Endothelial cell of umbilical vein (primary cell): ENCODE results near the gene CCHCR1. TPM values are rescaled to one million over a fixed set of nuclear protein-coding genes. Genes with fewer than 3 reads are reported as not detected.

ENCODE experiments used
- BruUV-seq: library from RNA; stranded (reverse); fragments of 400-500 nt; replicated peaks from 2 replicates; lab custom pipeline; 2021; lab: Mats Ljungman, UMichigan
- CTCF ChIA-PET: fragments of 300-600, 350-600 bp; sonication (Branson Sonifier 250); formaldehyde crosslinking; loops from one replicate; lab custom pipeline; 2021; ENCODE audit warnings: antibody characterized with exemption, inconsistent platforms; lab: Charles Lee
- POLR2A ChIA-PET: fragments of 300-600, 350-600 bp; sonication (Branson Sonifier 250); formaldehyde crosslinking; loops from one replicate; lab custom pipeline; 2021; ENCODE audit warnings: antibody characterized with exemption, inconsistent platforms; lab: Charles Lee
- DNase-seq: peaks from one replicate; pipeline ENCODE4 v3.0.0-alpha.2; 2011; ENCODE audit warnings: low read depth, low spot score
- FAIRE-seq: peaks from 2 replicates; lab custom pipeline; 2011; peaks lifted over from hg19 to GRCh38; lab: Jason Lieb, UNC
- H2AFZ ChIP-seq: 2 replicates; pipeline ENCODE4 v1.6.0; 2012; ENCODE audit warnings: low read depth, low read length, control low read depth, inconsistent platforms
- H3K27ac ChIP-seq: 2 replicates; pipeline ENCODE4 v1.5.1; 2011; ENCODE audit warnings: low read depth, mild to moderate bottlenecking, control low read depth, low read length, moderate library complexity; ENCODE audit not compliant: insufficient read depth
- H3K27me3 ChIP-seq, 2 experiments: 2 replicates each; pipeline versions ENCODE4 v1.6.0 to v1.6.1; 2011; ENCODE audit warnings: low read length in 2 of 2, mixed read lengths in 1 of 2; ENCODE audit not compliant: control insufficient read depth in 2 of 2, insufficient read depth in 2 of 2
- H3K36me3 ChIP-seq, 2 experiments: 2 replicates in 1 of 2; 3 replicates in 1 of 2; pipeline ENCODE4 v1.5.1; 2011; ENCODE audit warnings: low read length in 2 of 2, mild to moderate bottlenecking in 1 of 2, moderate library complexity in 1 of 2; ENCODE audit not compliant: control insufficient read depth in 2 of 2, insufficient read depth in 2 of 2; ENCODE audit errors: extremely low read depth in 1 of 2
- H3K4me1 ChIP-seq: 3 replicates; pipeline ENCODE4 v1.5.1; 2011; ENCODE audit warnings: mild to moderate bottlenecking, low read length; ENCODE audit not compliant: control insufficient read depth, insufficient read depth; ENCODE audit errors: extremely low read depth
- H3K4me2 ChIP-seq: 2 replicates; pipeline ENCODE4 v1.6.1; 2011; ENCODE audit warnings: low read length, control low read depth, mixed read lengths; ENCODE audit not compliant: insufficient read depth
- H3K4me3 ChIP-seq, 3 experiments: fragments of 200-600 bp in 1 of 3; sonication (generic), shearing (Covaris generic) in 1 of 3; replicated peaks in 1 of 3; 2 replicates each; pipeline ENCODE4 v1.5.1; 2011 to 2016; ENCODE audit warnings: control low read depth in 3 of 3, low read length in 3 of 3, mild to moderate bottlenecking in 2 of 3, inconsistent platforms in 1 of 3, low read depth in 1 of 3, moderate library complexity in 1 of 3; ENCODE audit not compliant: insufficient read depth in 1 of 3
- H3K79me2 ChIP-seq: 2 replicates; pipeline ENCODE4 v1.6.0; 2012; ENCODE audit warnings: low read length, inconsistent platforms; ENCODE audit not compliant: control insufficient read depth, insufficient read depth
- H3K9ac ChIP-seq: replicated peaks from 2 replicates; pipeline ENCODE3; 2011; ENCODE audit warnings: low read length, control low read depth; ENCODE audit not compliant: insufficient read depth; ENCODE audit errors: extremely low read depth
- H3K9me1 ChIP-seq: replicated peaks from 3 replicates; pipeline ENCODE4 v1.6.0; 2011; ENCODE audit warnings: mild to moderate bottlenecking, low read length; ENCODE audit not compliant: control insufficient read depth, insufficient read depth; ENCODE audit errors: extremely low read depth
- H3K9me3 ChIP-seq: replicated peaks from 2 replicates; pipeline ENCODE4 v1.5.1; 2012; ENCODE audit warnings: low read length, inconsistent platforms; ENCODE audit not compliant: control insufficient read depth, insufficient read depth
- H4K20me1 ChIP-seq: replicated peaks from 2 replicates; pipeline ENCODE3; 2011; ENCODE audit warnings: mild to moderate bottlenecking, low read length; ENCODE audit not compliant: control insufficient read depth, insufficient read depth; ENCODE audit errors: extremely low read depth
- EZH2 ChIP-seq: IDR thresholded peaks from 2 replicates; pipeline ENCODE4 v1.6.1; 2012; ENCODE audit warnings: borderline replicate concordance, low read depth, mild to moderate bottlenecking, moderate library complexity, low read length, inconsistent platforms; ENCODE audit not compliant: severe bottlenecking
- FOS ChIP-seq: IDR thresholded peaks from 2 replicates; pipeline ENCODE4 v1.6.1; 2011; ENCODE audit warnings: mild to moderate bottlenecking, low read length, moderate library complexity, borderline replicate concordance; ENCODE audit not compliant: insufficient read depth
- GATA2 ChIP-seq: IDR thresholded peaks from 2 replicates; pipeline ENCODE4 v1.7.0; 2011; ENCODE audit warnings: low read depth, mild to moderate bottlenecking, moderate library complexity, mixed read lengths, low read length; ENCODE audit not compliant: insufficient read length, insufficient read depth
- JUN ChIP-seq: IDR thresholded peaks from 2 replicates; pipeline ENCODE4 v1.6.1; 2011; ENCODE audit warnings: borderline replicate concordance, low read depth; ENCODE audit not compliant: insufficient read length, insufficient read depth
- MAX ChIP-seq: IDR thresholded peaks from 2 replicates; pipeline ENCODE4 v1.6.1; 2011; ENCODE audit not compliant: insufficient read depth, insufficient read length
- MYC ChIP-seq: IDR thresholded peaks from one replicate; pipeline ENCODE4 v1.6.1; 2011; ENCODE audit warnings: mild to moderate bottlenecking, low read depth, low read length
- POLR2A ChIP-seq: IDR thresholded peaks from 2 replicates; pipeline ENCODE4 v1.6.1; 2012; ENCODE audit warnings: low read depth, mild to moderate bottlenecking, control low read depth, low read length
- POLR2AphosphoS5 ChIP-seq: IDR thresholded peaks from 2 replicates; pipeline ENCODE4 v1.6.1; 2012; ENCODE audit warnings: low read depth, mild to moderate bottlenecking, control low read depth, low read length, moderate library complexity; ENCODE audit not compliant: insufficient read depth
- dilution Hi-C: fragments of 300-500 bp; cut with MboI; formaldehyde crosslinking; loops from one replicate; pipeline ENCODE4 v1.15.0; 2019; ENCODE audit warnings: low sequenced_read_pairs; ENCODE audit not compliant: extremely low pct_ligation_motif_present
- intact Hi-C: fragments of 100-400 bp; cut with micrococcal nuclease; formaldehyde crosslinking; loops from one replicate; pipeline ENCODE4 v1.10.0; 2022
- polyA plus RNA-seq, 4 experiments: library from polyadenylated mRNA; depleted of rRNA in 3 of 4; stranded (reverse) in 3 of 4; unstranded in 1 of 4; fragments of >200 nt; gene quantifications; 2 replicates each; pipeline versions ENCODE4 v1.2.1 to v1.2.3, GENCODE V29; 2011 to 2012; ENCODE audit warnings: missing spikeins in 1 of 4
- total RNA-seq: library from RNA; stranded (reverse); gene quantifications from 2 replicates; pipeline ENCODE4 v1.2.3, GENCODE V29; 2021
- TF ChIP-seq, protein P1 (sequence below), 2 donors: IDR thresholded peaks; 1 replicate in 1 of 2; 2 replicates in 1 of 2; pipeline ENCODE4 v1.5.1; 2011; ENCODE audit warnings: low read length in 2 of 2, mild to moderate bottlenecking in 2 of 2, moderate library complexity in 2 of 2, control low read depth in 1 of 2, inconsistent platforms in 1 of 2, low read depth in 1 of 2; ENCODE audit not compliant: insufficient read depth in 1 of 2; ENCODE audit errors: extremely low read depth in 1 of 2

Gene CCHCR1
- total and polyA plus RNA-seq, 2 donors (not counting 3 experiments of a cell fraction or from before 2014, with no cell fraction given) = 12.8 to 23.2 TPM

- intact Hi-C loops (no loop called here), dilution Hi-C loops (no loop called here)
- DNase-seq = no peak
- H3K27me3 ChIP-seq = peaks cover 3 to 6% of the 10 kb centered on the region in 2 experiments
- TF ChIP-seq MAX (no peak), POLR2A (no peak), FOS (no peak), GATA2 (no peak), EZH2 (no peak), POLR2AphosphoS5 (no peak), MYC (no peak)
- POLR2A ChIA-PET = no interaction called here
- no peaks in the 10 kb centered on the region for H3K9me3 ChIP-seq
- H3K4me1 ChIP-seq = no peaks in the 10 kb centered on the region
- H3K4me2 ChIP-seq = no peak overlapping the region
- no peaks in the 10 kb centered on the region for H3K36me3 ChIP-seq
- no peak overlapping the region for H2AFZ ChIP-seq
- H3K4me3 ChIP-seq = no peak overlapping the region
- H3K9ac ChIP-seq = no peak overlapping the region
- no peak for FAIRE-seq
- no peaks in the 10 kb centered on the region for H4K20me1 ChIP-seq
- no TSS peak for BruUV-seq
- H3K27ac ChIP-seq = no peak overlapping the region
- H3K79me2 ChIP-seq = no peaks in the 10 kb centered on the region
- CTCF ChIA-PET = interaction anchor here (1.2 to 10.6 kb wide), 8 partner anchors 12 to 236 kb away, joined by 3 to 71 read pairs (median 16); partner anchors contain the start of gene PSORS1C1
- no peaks in the 10 kb centered on the region for H3K9me1 ChIP-seq
Observed at GRCh38 chr6:31130751-31131150, 26.9 kb downstream of the CCHCR1 start.

- intact Hi-C loops = loop anchor here (2.0 to 5.0 kb wide), 3 partner anchors 34 to 302 kb away; no protein-coding TSS in a partner anchor
- peaks cover 14% of the 10 kb centered on the region for H3K4me1 ChIP-seq
Observed at GRCh38 chr6:31129130-31129529, 28.5 kb downstream of the CCHCR1 start.

More at GRCh38 chr6:31129130-31129529, 28.5 kb downstream of the CCHCR1 start:
- H3K27me3 ChIP-seq = peaks cover 3 to 6% of the 10 kb centered on the region in 2 experiments
- BruUV-seq = no TSS peak
- H3K36me3 ChIP-seq = no peaks in the 10 kb centered on the region
- H3K4me2 ChIP-seq = no peak overlapping the region
- H3K27ac ChIP-seq = no peak overlapping the region
- TF ChIP-seq GATA2 (no peak), JUN (no peak), MYC (no peak), MAX (no peak), POLR2A (no peak), EZH2 (no peak), FOS (no peak), POLR2AphosphoS5 (no peak)
- TF ChIP-seq, protein P1, sequence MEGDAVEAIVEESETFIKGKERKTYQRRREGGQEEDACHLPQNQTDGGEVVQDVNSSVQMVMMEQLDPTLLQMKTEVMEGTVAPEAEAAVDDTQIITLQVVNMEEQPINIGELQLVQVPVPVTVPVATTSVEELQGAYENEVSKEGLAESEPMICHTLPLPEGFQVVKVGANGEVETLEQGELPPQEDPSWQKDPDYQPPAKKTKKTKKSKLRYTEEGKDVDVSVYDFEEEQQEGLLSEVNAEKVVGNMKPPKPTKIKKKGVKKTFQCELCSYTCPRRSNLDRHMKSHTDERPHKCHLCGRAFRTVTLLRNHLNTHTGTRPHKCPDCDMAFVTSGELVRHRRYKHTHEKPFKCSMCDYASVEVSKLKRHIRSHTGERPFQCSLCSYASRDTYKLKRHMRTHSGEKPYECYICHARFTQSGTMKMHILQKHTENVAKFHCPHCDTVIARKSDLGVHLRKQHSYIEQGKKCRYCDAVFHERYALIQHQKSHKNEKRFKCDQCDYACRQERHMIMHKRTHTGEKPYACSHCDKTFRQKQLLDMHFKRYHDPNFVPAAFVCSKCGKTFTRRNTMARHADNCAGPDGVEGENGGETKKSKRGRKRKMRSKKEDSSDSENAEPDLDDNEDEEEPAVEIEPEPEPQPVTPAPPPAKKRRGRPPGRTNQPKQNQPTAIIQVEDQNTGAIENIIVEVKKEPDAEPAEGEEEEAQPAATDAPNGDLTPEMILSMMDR (IDR thresholded peaks at IDR 0.05; ENCODE audit: extremely low read depth in 1 of 2, insufficient read depth in 1 of 2, low read depth in 1 of 2, low read length in 2 of 2) = no peak
- no peaks in the 10 kb centered on the region for H3K9me1 ChIP-seq
- no peak overlapping the region for H3K4me3 ChIP-seq
- H4K20me1 ChIP-seq = no peaks in the 10 kb centered on the region
- H2AFZ ChIP-seq = no peak overlapping the region
- ChIA-PET CTCF (interaction anchor here (0.9 to 10.6 kb wide), 14 partner anchors 8 to 450 kb away, joined by 3 to 71 read pairs (median 8); partner anchors contain the start of genes PSORS1C1 and VARS2), POLR2A (no interaction called here)
- no peaks in the 10 kb centered on the region for H3K79me2 ChIP-seq
- no peak for FAIRE-seq
- H3K9me3 ChIP-seq = no peaks in the 10 kb centered on the region
- no peak for DNase-seq
- dilution Hi-C loops = no loop called here
- H3K9ac ChIP-seq = no peak overlapping the region
